ENCODE measurements around the gene SLC25A17.

GRCh38 chr22:40817737-40818136 is 1.4 kb downstream of the SLC25A17 start:
- no peak for TF ChIP-seq CTCF (IDR thresholded peaks at IDR 0.05)
- no peak for TF ChIP-seq POLR2A (IDR thresholded peaks at IDR 0.05)
- TF ChIP-seq EP300 (IDR thresholded peaks at IDR 0.05) = no peak
- TF ChIP-seq POLR2AphosphoS5 (IDR thresholded peaks at IDR 0.05) = no peak
